CD4-positive, alpha-beta T cell treated with Interleukin-21 for 1 hour (primary cell): ENCODE data around the gene ADAP1.
"Not testable (repeated sequence)": the region's sequence is repeated elsewhere in the genome, so short reads cannot be mapped to it uniquely, and the experiment has no call there.

Experiments
- DNase-seq: peaks from one replicate; pipeline ENCODE4 v3.0.0-alpha.2; 2020

The ADAP1 gene

GRCh38 chr7:974172-974571 is 19.7 kb upstream of the ADAP1 start:
- DNase-seq: no peak

- no peak for DNase-seq
Measured at GRCh38 chr7:973312-973711, 18.8 kb upstream of the ADAP1 start.

- DNase-seq: no peak
Measured at GRCh38 chr7:972676-973309, 18.3 kb upstream of the ADAP1 start.

GRCh38 chr7:972110-972509 is 17.6 kb upstream of the ADAP1 start:
- no peak for DNase-seq

DNA sequence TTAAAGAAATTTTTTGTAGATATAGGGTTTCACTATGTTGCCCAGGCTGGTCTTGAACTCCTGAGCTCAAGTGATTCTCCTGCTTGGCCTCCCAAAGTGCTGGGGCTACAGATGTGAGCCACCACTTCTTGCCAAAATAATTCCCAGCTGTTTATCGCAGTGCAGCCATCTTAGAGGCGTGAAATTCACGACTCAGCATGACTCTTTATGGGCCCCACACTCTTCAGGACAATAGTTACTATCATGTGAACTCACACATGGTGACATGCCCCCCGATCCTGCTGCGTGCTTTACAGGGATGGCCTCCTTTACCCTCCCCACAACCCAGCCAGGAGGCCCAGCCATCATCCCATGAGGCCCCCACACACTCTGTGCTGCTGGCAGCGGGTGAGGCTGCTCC is 16.3 kb upstream of the ADAP1 start:
- no peak for DNase-seq

DNA sequence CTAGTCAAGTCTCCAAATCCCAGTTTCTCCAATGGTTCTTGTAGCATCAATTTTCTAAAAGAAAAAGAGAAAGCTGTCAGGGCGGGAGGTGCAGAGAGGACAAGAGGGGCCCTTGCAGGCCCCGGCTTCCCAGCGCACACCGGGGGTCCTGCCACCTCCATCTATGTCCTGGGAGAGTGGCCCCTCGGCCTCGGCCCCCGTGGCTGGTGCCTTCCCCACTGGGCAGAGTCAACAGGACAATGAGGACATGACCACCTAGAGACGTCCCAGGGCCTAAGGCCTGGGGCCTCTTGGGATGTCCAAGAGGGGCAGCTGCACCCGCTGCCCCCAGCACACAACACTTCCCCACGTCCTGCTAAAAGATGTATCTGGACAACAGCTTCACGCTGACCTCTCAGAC is 14.9 kb upstream of the ADAP1 start:
- DNase-seq: no peak

DNA sequence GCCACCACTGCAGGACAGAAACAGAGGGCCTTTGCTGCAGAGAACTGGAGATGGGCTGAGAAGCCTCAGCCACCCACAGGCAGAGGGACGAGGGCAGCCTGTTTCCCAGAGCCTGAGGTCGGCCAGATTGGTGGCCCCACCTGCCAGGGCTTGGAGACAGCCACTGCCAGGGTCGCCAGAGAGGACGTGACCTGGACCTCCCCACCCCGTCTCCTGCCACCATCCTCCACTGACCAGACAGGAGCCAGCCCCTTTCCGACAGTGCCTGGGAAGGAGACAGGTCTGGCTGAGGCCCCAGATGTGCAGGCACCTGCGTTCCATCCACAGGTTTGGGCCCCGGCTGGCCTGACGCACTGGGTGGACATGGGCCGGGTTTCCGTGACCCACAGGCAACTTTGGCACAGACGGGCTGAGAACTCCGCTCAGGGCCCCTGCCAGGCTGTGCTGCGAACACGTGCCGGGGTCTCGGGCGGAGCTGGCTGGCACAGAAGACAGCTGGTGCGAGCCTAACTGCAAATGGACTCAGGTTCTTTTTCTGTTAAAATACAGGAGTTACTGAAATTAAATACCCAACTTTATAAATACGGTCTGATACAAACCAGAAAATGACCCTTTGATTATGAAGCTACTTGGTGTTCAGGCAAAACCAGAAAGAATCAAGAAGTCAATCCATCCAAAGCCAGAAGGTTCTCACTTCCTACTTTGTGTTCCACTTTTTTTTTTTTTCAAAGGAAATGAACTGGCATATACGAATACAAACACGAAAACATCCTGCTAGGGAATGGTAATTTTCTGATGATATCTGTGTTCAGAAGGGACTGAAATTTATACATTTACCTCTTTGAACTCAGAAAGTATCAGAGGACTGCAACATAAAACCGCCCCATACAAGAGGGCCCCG is 14.0 kb upstream of the ADAP1 start:
- no peak for DNase-seq

GRCh38 chr7:967361-968082 is 13.0 kb upstream of the ADAP1 start:
- DNase-seq: no peak

DNA sequence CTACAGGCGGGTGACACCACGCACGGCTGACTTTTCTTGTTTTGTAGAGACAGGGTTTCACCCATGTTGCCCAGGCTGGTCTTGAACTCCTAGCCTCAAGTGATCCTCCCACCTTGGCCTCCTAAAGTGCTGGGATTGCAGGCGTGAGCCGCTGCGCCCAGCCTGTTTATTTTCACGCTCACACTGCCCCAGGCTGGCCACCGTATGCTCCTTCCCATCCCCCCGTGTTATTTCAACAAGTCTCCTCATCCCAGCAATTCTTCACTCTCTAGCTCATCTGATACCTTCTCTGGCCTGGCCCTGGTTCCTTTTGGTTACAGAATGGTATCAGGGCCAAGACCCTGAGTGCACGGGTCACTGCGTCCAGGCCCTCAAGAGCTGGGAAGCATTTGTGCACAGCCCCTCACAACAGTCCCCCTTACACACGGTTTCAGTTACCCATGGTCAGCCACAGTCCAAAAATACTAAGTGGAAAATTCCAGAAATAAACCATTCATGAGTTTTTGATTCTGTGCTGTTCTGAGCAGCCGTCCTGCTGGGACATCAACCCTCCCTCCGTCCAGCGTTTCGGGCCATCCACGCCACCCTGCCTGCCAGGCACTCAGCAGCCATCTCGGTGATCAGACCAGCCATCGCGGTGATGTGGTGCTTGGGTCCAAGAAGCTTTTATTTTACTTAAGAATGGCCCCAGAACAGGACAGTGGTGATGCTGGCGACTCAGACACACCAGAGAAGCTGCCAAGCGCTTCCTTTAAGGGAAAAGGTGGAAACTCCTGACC is 12.0 kb upstream of the ADAP1 start:
- DNase-seq: no peak

DNA sequence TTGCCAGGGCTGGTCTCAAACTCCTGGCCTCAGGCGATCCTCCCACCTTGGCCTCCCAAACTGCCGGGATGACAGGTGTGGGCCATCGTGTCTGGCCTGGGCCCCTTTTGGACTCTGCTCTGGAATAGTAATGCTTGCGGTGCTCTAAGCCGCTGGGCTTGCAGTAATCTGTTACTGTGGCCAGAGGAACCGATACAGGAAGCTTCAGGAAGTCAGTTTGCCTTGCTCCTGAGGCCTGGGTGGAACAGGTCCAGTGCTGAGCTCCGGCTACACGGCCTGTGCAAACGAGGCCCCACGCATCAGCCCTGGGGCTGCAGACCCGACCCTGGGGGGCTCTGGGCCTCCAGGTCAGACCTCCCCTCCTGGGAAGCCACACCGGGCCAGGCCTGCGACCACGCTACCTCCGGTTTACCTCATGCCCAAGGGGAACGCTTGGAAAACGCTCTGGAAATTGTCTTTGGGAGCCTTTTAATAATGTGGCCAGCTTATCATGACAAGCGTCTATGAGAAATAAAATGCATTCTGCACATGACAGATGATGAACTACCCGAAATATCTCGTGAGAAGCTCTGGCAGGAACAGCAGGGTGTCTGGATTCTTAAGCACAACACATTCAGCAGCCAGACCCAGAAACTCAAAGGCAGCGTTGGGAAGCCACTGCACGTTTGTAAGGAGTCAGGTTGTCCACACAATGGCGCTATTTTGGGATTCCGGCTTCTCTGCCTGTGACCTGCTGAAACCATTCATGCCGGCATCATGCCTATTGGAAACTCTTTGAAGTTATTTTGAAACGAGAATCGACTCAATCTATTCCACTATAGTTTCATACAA is 10.1 kb upstream of the ADAP1 start:
- DNase-seq: no peak

GRCh38 chr7:963236-964078 is 9.0 kb upstream of the ADAP1 start:
- DNase-seq: no peak

GRCh38 chr7:962401-963081 is 8.1 kb upstream of the ADAP1 start:
- DNase-seq: no peak

GRCh38 chr7:961546-962400 is 7.3 kb upstream of the ADAP1 start:
- DNase-seq: no peak

- DNase-seq: not testable (repeated sequence)
Measured at GRCh38 chr7:960972-961371, 6.5 kb upstream of the ADAP1 start.

DNA sequence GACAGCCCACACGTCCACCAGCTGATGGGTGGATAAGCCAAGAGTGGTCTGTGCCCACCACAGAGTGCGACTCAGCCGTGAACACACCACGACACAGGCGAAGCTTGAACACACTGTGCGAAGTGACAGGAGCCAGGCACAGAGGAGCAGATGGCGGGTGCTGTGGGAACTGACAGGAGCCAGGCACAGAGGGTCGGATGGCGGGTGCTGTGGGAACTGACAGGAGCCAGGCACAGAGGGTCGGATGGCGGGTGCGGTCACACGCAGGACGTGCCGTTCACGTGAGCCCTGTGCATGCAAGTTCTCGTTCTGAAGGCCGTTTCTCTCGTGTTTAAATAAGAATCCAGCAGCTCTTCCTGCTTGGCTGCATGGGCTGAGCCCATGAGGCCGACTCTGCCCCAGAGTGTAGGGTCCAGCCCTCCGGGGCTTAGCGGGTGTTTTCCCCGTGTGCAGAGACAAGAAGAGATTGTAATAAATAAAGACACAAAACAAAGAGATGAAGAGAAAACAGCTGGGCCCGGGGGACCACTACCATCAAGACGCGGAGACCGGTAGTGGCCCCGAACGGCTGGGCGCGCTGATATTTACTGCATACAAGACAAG is 5.9 kb upstream of the ADAP1 start:
- no peak for DNase-seq

- DNase-seq: not testable (repeated sequence)
Measured at GRCh38 chr7:959740-960139, 5.3 kb upstream of the ADAP1 start.

- no peak for DNase-seq
Measured at GRCh38 chr7:959271-959670, 4.8 kb upstream of the ADAP1 start.

GRCh38 chr7:958221-959200 is 4.0 kb upstream of the ADAP1 start:
- no peak for DNase-seq
